NCI-H1930 (cell line): ENCODE measurements around the gene SLC5A5.

Experiments used
- DNase-seq, 2 experiments: peaks; one replicate each; lab custom pipeline; 2025; lab: John Stamatoyannopoulos, UW

The SLC5A5 gene

DNA sequence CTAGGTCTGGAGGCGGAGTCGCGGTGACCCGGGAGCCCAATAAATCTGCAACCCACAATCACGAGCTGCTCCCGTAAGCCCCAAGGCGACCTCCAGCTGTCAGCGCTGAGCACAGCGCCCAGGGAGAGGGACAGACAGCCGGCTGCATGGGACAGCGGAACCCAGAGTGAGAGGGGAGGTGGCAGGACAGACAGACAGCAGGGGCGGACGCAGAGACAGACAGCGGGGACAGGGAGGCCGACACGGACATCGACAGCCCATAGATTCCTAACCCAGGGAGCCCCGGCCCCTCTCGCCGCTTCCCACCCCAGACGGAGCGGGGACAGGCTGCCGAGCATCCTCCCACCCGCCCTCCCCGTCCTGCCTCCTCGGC lies at the start of gene SLC5A5:
Gene SLC5A5, plus strand, starts transcription at position 68 of the 373 bp plus-strand sequence. CDS start 375 bp downstream, outside the sequence.
- no peak for DNase-seq

DNA sequence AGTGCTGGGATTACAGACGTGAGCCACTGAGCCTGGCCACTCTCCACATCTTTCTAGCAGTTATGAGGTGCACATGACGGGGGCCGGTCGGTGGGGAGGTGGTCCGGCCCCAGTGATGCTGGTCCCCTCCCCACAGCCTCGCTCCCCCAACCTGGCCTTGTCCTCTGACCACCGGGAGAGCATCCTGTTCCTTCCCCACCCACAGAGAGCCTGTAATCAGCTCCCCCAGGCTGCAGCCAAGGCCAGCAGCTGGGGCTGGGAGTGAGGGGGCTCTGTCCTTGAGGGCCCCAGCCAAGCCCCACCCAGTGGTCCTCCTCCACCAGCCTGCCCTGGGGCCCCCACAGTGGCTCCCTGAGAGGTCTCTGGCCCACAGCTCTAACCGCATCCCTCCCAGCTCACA lies 47.4 kb upstream of the SLC5A5 start:
- no peak for DNase-seq

DNA sequence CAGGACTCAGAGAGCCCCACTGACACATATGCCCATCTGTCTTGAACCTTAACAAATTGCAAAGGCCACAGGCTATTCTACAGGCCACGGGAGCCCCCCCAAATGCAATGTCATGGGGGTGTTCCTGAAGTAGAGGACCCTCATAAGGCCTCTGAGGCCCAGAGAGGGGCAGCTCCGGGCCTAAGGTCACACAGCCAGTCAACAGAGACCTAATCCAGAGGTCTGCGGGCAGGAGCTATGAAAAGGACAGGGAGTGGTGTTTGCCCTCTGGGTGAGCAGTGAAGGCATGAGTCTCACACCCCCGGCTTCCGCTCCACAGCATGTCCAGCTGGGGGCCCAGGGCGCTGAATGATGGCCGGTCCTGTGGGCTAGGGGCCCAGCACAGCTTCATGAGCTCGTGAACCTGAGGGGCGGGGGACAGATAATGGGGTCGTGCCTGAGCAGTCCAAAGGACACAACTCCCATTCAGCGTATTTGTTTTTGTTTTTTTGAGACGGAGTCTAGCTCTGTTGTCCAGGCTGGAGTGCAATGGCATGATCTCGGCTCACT lies 45.2 kb upstream of the SLC5A5 start:
- DNase-seq: no peak

DNA sequence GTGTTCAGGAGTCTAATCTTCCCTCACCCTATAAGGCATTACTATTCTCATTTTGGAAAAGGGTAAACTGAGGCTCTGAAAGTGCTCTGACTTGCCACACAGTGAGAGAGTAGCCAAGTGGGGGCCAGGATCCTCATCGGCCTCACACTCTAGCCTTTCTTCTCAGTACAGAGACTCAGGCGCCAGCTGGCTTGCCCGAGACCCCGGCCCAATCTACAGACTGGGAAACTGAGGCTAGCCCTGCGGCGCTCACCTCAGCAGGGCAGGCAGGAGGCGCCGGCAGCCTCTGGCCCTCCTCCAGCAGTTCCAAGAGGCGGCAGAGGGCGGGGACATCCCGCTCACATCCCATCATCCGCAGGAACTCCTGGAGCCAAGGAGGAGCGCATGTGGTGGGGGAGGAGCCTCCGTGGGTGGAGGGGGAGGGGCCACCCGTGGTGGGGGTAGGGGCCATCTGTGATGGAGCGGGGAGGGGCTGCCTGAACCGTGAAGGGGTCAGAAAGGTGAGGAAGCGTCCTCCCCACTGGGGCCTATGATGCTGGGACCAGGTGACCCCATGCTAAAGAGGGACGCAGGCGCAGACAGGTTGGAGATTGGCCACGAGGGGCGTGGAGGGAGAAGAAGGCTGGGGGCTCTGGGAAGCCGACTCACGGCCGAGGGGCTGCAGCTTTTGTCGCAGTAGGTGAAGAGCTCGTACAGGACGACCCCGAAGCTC lies 41.7 kb upstream of the SLC5A5 start:
- DNase-seq: peak; percentile 14 to 34

DNA sequence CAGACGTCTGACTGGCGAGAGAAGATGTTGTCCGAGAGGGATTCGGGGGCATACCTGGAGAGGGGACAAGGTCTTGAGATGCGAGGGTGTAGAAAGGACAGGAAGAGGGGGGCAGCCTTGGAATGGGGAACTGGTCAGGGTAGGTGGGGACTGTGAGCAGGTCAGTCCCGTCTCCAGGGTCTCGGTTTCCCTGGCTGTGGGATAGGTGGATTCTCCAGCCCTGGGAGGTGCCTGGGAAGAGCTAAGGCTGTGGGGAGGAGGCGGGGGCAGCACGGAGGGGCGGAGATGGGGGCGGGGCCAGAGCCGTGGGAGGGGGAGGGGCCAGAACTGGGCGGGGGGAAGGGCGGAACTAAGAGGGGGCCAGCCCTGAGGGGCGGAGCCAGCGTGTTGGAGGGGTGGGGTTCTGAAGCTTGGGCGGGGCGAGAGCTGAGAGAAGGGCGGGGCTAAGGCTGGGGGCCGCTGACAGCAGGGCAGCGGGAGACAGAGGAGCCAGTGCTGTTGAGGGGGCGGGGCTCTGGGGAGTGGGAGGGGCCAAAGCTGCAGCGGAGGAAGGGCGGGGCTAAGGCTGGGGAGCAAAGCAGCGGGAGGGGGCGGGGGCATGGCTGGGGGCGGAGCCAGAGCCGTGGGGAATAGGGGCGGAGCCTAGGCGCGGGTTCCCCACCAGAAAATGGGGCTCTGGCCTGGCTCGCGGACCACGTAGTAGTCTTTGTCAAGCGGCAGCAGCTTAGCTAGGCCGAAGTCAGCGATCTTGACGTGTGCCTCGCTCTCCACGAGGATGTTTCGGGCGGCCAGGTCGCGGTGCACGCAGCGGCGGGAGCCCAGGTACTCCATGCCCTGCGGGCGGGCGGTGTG lies 41.0 kb upstream of the SLC5A5 start:
- DNase-seq: peak; percentile 49 to 58

DNA sequence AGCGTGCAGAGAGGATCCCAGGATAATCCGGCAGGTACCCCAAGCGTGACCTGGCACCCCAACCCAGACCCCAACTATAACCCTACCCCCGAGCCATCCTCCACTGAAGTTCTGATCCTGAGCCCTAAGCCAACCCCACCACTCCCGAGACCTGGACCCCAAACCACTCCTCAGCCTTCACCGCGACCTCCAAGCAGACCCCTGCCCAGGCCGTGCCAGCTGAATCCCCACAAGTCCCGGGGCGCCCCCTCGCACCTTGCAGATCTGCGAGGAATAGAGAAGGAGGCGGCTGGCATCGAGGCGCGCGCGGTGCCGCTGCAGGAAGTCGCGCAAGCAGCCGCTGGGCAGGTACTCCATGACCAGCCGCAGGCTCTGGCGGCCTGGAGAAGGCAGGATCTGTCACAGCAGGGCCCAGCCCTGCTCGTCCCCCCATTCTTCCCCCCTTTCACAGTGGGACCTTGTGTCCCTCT lies 40.3 kb upstream of the SLC5A5 start:
- no peak for DNase-seq

GRCh38 chr19:17832443-17833208 lies 39.1 kb upstream of the SLC5A5 start:
- DNase-seq: no peak

DNA sequence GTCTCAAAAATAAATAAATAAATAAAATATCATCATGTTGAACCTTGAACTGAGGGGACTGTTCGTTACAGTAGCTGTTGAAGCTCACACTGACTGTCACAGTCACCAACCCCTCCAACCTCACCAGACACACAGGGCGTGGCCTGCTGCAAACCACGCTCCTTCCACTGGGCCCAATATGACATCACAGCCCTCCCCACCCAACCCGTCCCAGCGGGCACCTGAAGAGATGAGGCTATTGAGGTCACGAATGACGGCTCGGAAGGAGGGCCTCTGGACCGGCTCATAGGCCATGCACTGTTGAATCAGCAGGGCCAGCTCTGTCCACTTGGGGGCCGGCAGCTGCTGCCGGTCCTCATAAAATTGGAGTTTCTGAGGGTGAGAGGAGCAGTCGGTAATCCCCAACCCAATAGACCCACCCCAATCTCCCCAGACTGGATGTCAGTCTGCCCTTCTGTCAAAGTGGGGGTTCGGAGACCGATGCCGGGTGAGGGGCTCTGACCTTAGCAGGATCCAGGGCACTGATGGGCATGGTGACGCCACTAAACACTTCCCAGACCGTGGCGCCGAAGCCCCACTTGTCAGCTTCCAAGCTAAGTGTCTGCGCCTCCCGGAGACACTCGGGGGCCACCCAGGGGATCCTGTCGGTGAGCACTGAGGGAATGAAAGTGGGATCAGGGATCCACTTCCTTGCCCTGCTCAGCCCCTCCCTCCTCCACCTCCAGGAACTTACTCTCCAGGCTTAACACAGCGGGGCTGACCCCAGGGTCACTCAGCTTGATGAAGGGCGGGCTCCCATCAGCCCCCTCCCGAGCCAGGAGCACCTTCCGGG lies 37.2 kb upstream of the SLC5A5 start:
- DNase-seq: no peak

DNA sequence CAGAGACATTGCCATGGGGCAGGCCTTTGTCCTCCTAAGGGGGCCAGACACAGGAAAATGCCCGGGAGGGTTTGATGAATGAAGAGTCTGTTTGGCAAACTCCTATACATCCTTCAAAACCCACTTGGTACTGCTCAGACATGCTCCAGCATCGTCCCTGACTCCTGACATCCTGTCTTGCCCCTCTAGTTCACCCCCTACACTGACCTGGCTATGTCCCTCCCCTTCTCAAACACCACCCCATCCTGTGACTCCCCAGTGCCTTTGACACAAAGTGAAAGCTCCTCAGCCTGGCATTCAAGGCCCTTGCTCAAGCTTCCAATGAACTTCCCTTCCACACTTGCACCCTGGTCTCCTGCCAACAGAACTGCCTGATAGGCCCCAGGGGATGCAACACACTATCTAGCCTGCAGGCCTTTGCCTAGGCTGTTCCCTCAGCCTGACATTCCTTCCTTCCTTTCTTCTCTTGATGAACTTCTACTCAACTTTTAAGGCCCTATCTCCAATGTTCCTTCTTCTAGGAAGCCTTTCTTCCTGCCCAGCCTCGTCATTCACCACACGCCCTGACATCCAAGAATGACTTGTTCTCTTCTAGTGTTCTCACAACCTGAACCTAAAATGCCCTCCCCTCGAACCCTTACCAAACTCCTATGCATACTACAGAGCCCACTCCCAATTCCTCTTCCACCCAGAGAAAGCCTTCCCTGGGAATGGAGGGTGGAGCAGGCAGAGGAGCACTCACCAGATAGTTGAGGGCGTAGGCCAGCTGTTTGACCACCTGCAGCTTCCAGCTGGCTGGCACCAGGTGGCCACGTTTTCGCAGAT lies 36.4 kb upstream of the SLC5A5 start:
- DNase-seq: no peak

GRCh38 chr19:17836530-17836929 lies 35.2 kb upstream of the SLC5A5 start:
- DNase-seq: no peak

DNA sequence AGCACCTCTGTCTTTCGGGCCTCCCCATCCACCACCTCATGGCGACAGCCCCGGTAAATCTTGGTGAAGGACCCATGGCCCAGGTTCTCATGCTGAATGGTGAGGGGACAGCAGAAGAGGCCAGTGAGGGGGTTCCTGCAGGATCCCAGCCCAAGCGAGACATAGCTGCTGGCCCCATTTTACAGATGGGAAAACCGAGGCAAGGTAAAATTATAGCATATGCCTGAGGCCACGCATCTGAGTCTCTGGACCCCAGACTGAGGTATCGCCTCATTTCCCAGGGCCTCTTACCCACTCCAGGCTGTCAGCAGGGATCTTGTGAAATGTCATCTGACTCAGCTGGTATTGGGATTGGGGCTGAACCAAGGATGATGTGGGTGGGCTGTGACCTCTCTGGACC lies 33.8 kb upstream of the SLC5A5 start:
- no peak for DNase-seq

GRCh38 chr19:17840019-17840418 lies 31.7 kb upstream of the SLC5A5 start:
- no peak for DNase-seq

DNA sequence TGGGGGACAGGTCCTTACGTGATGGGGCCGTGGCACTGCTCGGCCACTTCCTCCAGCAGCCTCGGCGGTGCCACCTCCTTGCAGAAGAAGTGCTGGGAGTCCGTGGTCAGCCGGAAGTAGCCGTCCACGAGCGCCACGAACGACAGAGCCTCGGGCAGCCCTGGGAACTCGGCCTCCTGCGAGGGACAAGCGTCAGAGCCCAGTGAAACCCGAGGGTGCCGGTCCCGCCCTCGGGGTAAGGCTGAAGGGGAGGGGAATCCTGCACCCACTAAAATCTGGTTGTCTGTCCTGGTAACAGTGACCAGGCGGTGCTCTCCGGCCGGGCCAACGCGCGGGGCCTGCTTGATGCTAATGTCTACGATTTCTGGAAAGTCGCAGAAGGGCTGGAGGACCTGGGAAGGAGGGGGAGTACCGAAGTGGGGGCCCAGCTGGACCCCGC lies 30.4 kb upstream of the SLC5A5 start:
- DNase-seq: no peak

GRCh38 chr19:17841810-17842662 lies 29.7 kb upstream of the SLC5A5 start:
- DNase-seq: peak; percentile 69 to 73

DNA sequence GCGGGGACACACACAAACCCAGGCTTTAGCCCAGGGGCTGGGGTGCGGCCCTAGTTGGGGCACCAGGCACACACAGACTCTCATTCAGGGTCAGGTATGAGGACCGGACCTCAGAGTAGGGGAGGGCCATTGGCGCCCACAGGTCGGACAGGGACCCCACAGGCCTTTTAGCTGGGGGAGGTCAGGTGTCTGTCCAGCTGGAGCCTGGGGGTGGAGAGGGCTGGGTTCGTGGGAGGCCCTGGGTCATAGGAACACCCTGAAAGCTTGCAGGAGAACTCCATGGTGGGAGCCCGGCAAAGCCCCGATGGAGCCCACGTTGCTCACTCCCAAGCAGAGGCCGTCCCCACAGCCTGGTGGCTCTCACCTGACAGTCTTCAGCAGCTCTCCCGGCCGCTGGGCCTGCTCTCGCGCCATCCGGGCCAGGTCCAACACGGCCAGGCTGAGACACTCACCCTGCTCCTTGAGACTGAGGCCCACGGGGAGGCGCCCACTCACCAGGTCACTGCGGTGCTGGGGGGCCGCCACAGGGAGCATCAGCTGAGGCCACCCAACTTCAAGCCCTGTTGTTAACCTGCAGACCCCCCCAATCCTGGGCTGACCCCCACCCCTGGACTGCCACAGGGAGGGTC lies 29.0 kb upstream of the SLC5A5 start:
- DNase-seq: no peak

DNA sequence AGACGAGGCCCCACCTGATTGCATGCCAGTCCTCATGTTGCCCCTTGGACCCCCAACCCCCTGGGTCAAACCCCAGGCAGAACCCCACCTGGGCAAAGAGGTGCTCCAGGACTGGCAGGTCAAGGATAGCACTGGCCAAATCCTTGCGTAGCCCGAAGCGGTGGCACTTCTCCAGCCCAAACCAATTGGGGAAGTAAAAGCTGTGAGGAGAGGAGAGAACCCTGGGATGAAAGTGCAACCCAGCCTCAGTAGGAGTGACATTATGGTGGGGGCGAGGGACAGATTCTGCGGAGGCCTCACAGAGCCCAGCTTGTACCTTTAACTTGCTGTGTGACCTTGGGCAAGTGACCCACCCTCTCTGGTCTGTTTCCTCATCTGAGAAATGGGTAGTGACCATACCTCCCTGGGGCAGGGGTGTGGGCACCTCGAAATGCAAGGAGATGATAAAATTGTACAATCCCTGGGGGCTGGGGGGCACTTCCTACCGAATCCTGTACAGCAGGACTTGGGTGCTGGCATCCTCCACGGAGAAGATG lies 28.4 kb upstream of the SLC5A5 start:
- no peak for DNase-seq

- no peak for DNase-seq
Observed at GRCh38 chr19:17843908-17844490, 27.7 kb upstream of the SLC5A5 start.

GRCh38 chr19:17846146-17846545 lies 25.6 kb upstream of the SLC5A5 start:
- DNase-seq: no peak
